GM21529 (cell line): Measurements from ENCODE around the gene PTGDR.

Experiments used
- ATAC-seq: cut with Tn5 transposase; IDR thresholded peaks from one replicate; pipeline ENCODE4 v1.9.1; 2021; ENCODE audit not compliant: unreplicated experiment

The PTGDR gene

GRCh38 chr14:52263190-52263589 is 4.3 kb upstream of the PTGDR start:
- ATAC-seq, result no peak

GRCh38 chr14:52265253-52265652 is 2.2 kb upstream of the PTGDR start:
- ATAC-seq, result peak; percentile 62

GRCh38 chr14:52266179-52266578 is 1.3 kb upstream of the PTGDR start:
- ATAC-seq, result no peak

- no peak for ATAC-seq
These were observed 716 bp upstream of the PTGDR start for GRCh38 chr14:52266782-52267181.

- ATAC-seq, result no peak
These were observed 972 bp downstream of the PTGDR start for GRCh38 chr14:52268279-52269061.

GRCh38 chr14:52269100-52269499 is 1.6 kb downstream of the PTGDR start:
- no peak for ATAC-seq

GRCh38 chr14:52269982-52270381 is 2.5 kb downstream of the PTGDR start:
- no peak for ATAC-seq

- no peak for ATAC-seq
These were observed 4.0 kb downstream of the PTGDR start for GRCh38 chr14:52271538-52271937.

- ATAC-seq, result no peak
These were observed 4.9 kb downstream of the PTGDR start for GRCh38 chr14:52272375-52272774.

- ATAC-seq, result no peak
These were observed 7.9 kb downstream of the PTGDR start for GRCh38 chr14:52275372-52275771.

GRCh38 chr14:52277552-52277951 is 10.1 kb downstream of the PTGDR start:
- no peak for ATAC-seq

- no peak for ATAC-seq
These were observed 11.9 kb downstream of the PTGDR start for GRCh38 chr14:52279408-52279807.

- ATAC-seq, result no peak
These were observed 15.6 kb downstream of the PTGDR start for GRCh38 chr14:52283099-52283498.

GRCh38 chr14:52286661-52287649 is 19.5 kb downstream of the PTGDR start:
- no peak for ATAC-seq

GRCh38 chr14:52296378-52296777 is 28.9 kb downstream of the PTGDR start:
- no peak for ATAC-seq

GRCh38 chr14:52298795-52299194 is 31.3 kb downstream of the PTGDR start:
- ATAC-seq, result no peak

GRCh38 chr14:52299692-52300278 is 32.3 kb downstream of the PTGDR start:
- no peak for ATAC-seq

- ATAC-seq, result no peak
These were observed 35.7 kb downstream of the PTGDR start for GRCh38 chr14:52303236-52303635.

- ATAC-seq, result no peak
These were observed 36.9 kb downstream of the PTGDR start for GRCh38 chr14:52304248-52304904.

GRCh38 chr14:52305014-52305413 is 37.5 kb downstream of the PTGDR start:
- no peak for ATAC-seq

- ATAC-seq, result no peak
These were observed 39.9 kb downstream of the PTGDR start for GRCh38 chr14:52307376-52307775.
